GM19395 (cell line): Measurements from ENCODE around the gene IL13.
A peak's percentile ranks its signal among the peaks of the same experiment; 100 is the strongest.
"Not testable (repeated sequence)": the region's sequence is repeated elsewhere in the genome, so short reads cannot be mapped to it uniquely, and the experiment has no call there.

ENCODE experiments used
- ATAC-seq: cut with Tn5 transposase; IDR thresholded peaks from one replicate; pipeline ENCODE4 v1.9.1; 2021; ENCODE audit warnings: mild to moderate bottlenecking, moderate library complexity; ENCODE audit not compliant: unreplicated experiment

IL13 gene

DNA sequence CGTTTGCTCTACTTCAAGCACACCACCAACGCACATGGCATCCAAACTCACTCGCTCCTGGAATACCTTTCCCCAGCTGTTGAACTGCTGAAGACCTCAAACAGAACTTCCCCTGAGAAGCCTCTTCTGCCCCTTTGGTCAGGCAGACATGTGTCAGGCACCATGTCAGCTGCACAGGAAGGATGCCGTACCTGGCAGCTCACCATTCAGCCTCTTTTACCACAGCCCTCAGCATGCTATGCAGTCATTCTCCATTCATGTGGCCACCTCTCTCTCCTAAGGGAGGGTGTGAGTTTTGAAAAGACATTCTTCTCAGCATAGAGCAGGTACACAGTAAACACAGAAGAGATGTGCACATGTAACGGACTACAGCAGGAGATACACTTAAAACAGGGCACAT, 30.0 kb downstream of the IL13 start:
- peak; percentile 41 for ATAC-seq

GRCh38 chr5:132688536-132689339, 30.8 kb downstream of the IL13 start:
- no peak for ATAC-seq

DNA sequence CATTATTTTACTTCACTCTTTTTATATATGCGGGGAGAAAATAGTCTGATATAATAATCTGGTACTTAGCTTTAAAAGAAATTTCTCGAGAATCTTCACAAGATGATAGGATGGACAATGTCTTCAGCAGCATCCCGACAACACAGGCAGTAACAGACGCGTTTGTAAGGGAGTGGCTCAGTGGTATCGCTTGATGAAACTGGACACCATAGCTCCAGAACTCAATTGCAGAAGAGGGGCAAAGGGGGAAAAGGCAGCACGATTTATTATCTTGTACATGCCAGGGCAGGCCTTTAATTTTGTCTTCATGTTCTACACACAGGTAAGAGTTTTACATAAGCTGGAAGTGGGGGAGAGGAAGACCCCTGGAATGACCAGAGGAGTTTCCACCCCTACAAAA, 31.5 kb downstream of the IL13 start:
- ATAC-seq: no peak

DNA sequence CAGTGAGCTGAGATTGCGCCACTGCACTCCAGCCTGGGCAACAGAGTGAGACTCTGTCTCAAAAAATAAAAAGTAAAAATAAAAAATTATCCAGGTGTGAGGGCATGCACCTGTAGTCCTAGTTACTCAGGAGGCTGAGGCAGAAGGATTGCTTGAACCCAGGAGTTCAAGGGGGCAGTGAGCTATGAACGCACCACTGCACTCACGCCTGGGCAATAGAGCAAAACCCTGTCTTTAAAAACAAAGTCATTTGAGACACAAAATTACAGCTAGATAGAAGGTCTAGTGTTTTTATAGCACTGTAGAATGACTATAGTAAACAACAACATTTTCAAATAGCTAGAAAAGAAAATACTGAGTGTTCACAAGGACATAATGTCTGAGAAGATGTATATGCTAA, 32.2 kb downstream of the IL13 start:
- no peak for ATAC-seq

- ATAC-seq: not testable (repeated sequence)
Measured at GRCh38 chr5:132691755-132692631, 34.0 kb downstream of the IL13 start.

DNA sequence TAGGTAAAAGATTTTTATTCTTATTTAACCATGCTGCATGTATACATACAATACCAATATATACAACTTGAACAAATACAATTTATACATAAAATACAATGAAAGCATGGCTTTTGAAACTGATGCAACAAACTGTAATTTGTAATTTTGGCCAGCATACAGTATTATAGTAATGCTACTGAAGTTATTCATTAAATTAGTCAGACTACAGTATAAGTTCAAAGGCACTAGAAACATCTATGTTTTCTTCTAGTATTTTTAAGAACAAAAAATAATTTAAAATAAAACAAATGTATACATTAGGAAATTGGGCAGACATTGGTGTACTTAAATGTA, 34.6 kb downstream of the IL13 start:
- no peak for ATAC-seq

GRCh38 chr5:132695956-132696355, 38.0 kb downstream of the IL13 start:
- no peak for ATAC-seq

- ATAC-seq: no peak
Measured at GRCh38 chr5:132704875-132705274, 46.9 kb downstream of the IL13 start.

DNA sequence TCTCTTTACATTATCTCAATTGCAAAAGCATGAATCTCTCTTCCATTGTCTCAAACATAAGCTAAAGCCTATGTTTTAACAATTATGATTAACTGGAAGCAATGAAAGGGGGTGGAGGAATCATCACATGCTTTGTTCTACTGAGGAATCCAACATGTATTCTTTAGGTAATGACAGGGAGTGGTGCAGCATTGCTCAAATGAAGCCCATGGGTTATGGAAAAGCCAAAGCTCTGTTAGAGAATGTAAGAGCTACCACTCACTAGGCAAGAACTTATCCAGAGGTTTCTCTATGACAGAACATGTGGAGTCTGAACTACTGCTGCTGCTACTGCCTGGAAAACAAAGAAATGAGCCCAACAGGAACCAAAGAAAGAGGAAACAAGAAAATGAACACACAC, 50.7 kb downstream of the IL13 start:
- no peak for ATAC-seq
